Thyroid gland (tissue), 4 donors: ENCODE results near the gene EXOC4. TPM values are rescaled to one million over a fixed set of nuclear protein-coding genes. Genes with fewer than 3 reads are reported as not detected.

ENCODE experiments used
- DNase-seq, 2 donors: peaks; one replicate each; pipeline ENCODE4 v3.0.0-alpha.2; 2019
- H3K27ac ChIP-seq, 3 donors: fragments of 200-600 bp; sonication (generic); 1 replicate in 2 of 3; 2 replicates in 1 of 3; pipeline ENCODE4 v1.5.1; 2016 to 2019; ENCODE audit warnings: mild to moderate bottlenecking in 1 of 3, moderate library complexity in 1 of 3
- H3K27me3 ChIP-seq: fragments of 200-600 bp; sonication (generic); one replicate; pipeline ENCODE4 v1.5.1; 2019
- H3K36me3 ChIP-seq, 2 donors: fragments of 200-600 bp; sonication (generic); one replicate each; pipeline ENCODE4 v1.5.1; 2016 to 2019
- H3K4me1 ChIP-seq, 2 donors: fragments of 200-600 bp; sonication (generic); one replicate each; pipeline ENCODE4 v1.5.1; 2017 to 2019
- H3K4me3 ChIP-seq, 3 donors: fragments of 200-600 bp; sonication (generic); replicated peaks in 1 of 3; 1 replicate in 2 of 3; 2 replicates in 1 of 3; pipeline ENCODE4 v1.5.1; 2016; ENCODE audit warnings: mild to moderate bottlenecking in 1 of 3
- H3K9me3 ChIP-seq: fragments of 200-600 bp; sonication (generic); one replicate; pipeline ENCODE4 v1.5.1; 2017
- CTCF ChIP-seq, 6 experiments: fragments of 200-600 bp in 3 of 6; fragments of 450-650 bp in 3 of 6; sonication (generic) in 3 of 6; IDR thresholded peaks; one replicate each; pipeline ENCODE4 v1.5.1; 2016 to 2019; ENCODE audit warnings: antibody characterized with exemption in 6 of 6, mild to moderate bottlenecking in 2 of 6, inconsistent platforms in 1 of 6, moderate library complexity in 1 of 6
- POLR2A ChIP-seq, 2 donors: fragments of 450-650 bp; IDR thresholded peaks; one replicate each; pipeline ENCODE4 v1.6.1; 2017; ENCODE audit warnings: antibody characterized with exemption in 2 of 2, mild to moderate bottlenecking in 2 of 2, moderate library complexity in 1 of 2
- WGBS, 2 donors: methylation state at CpG; one replicate each; pipeline ENCODE4 v1.1.5; 2017; 5-methylcytosine and 5-hydroxymethylcytosine counted together
- intact Hi-C: fragments of 100-400 bp; cut with DNase I; formaldehyde crosslinking; loops from one replicate; pipeline ENCODE4 v1.15.1; 2023
- total RNA-seq, 4 donors: library from RNA; depleted of rRNA; stranded (reverse); fragments of >200 nt; gene quantifications; one replicate each; pipeline ENCODE4 v1.2.3, GENCODE V29; 2016

Gene EXOC4
- total RNA-seq, 4 donors from 2014 or later, result 74.0 to 116 (median 107) TPM

- TF ChIP-seq POLR2A (IDR thresholded peaks at IDR 0.05) (no peak), CTCF (IDR thresholded peaks at IDR 0.05) (no peak)
- H3K9me3 ChIP-seq, result no peaks in the 10 kb centered on the region
- no peaks in the 10 kb centered on the region for H3K27me3 ChIP-seq
- H3K27ac ChIP-seq, result no peak overlapping the region
- 74 to 78% methylated on average over 5 of the region's 5 CpGs for WGBS, 2 donors
- DNase-seq, result no peak
- intact Hi-C loops, result no loop called here
- no peak overlapping the region for H3K4me3 ChIP-seq
- H3K4me1 ChIP-seq, result no peaks in the 10 kb centered on the region
- no peaks in the 10 kb centered on the region for H3K36me3 ChIP-seq
These were observed 725.8 kb downstream of the EXOC4 start for GRCh38 chr7:133978502-133979295.

- WGBS, 2 donors, result 91 to 95% methylated on average over 1 of the region's 1 CpG
- intact Hi-C loops, result no loop called here
These were observed 727.9 kb downstream of the EXOC4 start for GRCh38 chr7:133980804-133981203.

GRCh38 chr7:133983685-133984419 is 731.0 kb downstream of the EXOC4 start:
- Histone ChIP-seq H3K36me3 (no peaks in the 10 kb centered on the region), H3K4me3 (no peak overlapping the region), H3K27ac (no peak overlapping the region), H3K9me3 (no peaks in the 10 kb centered on the region), H3K4me1 (no peaks in the 10 kb centered on the region), H3K27me3 (no peaks in the 10 kb centered on the region)
- intact Hi-C loops, result no loop called here
- WGBS, 2 donors, result 67 to 72% methylated on average over 6 of the region's 6 CpGs
- DNase-seq, result no peak
- no peak for TF ChIP-seq POLR2A (IDR thresholded peaks at IDR 0.05)
- no peak for TF ChIP-seq CTCF (IDR thresholded peaks at IDR 0.05)

More at GRCh38 chr7:133980804-133981203, 727.9 kb downstream of the EXOC4 start:
- no peak overlapping the region for H3K4me3 ChIP-seq
- no peak for TF ChIP-seq POLR2A (IDR thresholded peaks at IDR 0.05)
- DNase-seq, result no peak
- H3K4me1 ChIP-seq, result no peaks in the 10 kb centered on the region
- no peaks in the 10 kb centered on the region for H3K27me3 ChIP-seq
- no peak overlapping the region for H3K27ac ChIP-seq
- no peaks in the 10 kb centered on the region for H3K9me3 ChIP-seq
- no peaks in the 10 kb centered on the region for H3K36me3 ChIP-seq

GRCh38 chr7:133985300-133985699 is 732.4 kb downstream of the EXOC4 start:
- Histone ChIP-seq H3K4me1 (no peaks in the 10 kb centered on the region), H3K27ac (no peak overlapping the region), H3K36me3 (no peaks in the 10 kb centered on the region), H3K27me3 (no peaks in the 10 kb centered on the region), H3K9me3 (no peaks in the 10 kb centered on the region), H3K4me3 (no peak overlapping the region)
- 98% methylated on average over 1 of the region's 1 CpG for WGBS, 2 donors
- no peak for TF ChIP-seq POLR2A (IDR thresholded peaks at IDR 0.05)
- TF ChIP-seq CTCF (IDR thresholded peaks at IDR 0.05), result no peak
- DNase-seq, result no peak
- intact Hi-C loops, result no loop called here

GRCh38 chr7:133987582-133987981 is 734.7 kb downstream of the EXOC4 start:
- no peak for DNase-seq
- Histone ChIP-seq H3K4me3 (no peak overlapping the region), H3K27me3 (no peaks in the 10 kb centered on the region), H3K27ac (no peak overlapping the region), H3K9me3 (no peaks in the 10 kb centered on the region), H3K36me3 (no peaks in the 10 kb centered on the region), H3K4me1 (no peaks in the 10 kb centered on the region)
- TF ChIP-seq CTCF (IDR thresholded peaks at IDR 0.05) (no peak), POLR2A (IDR thresholded peaks at IDR 0.05) (no peak)
- WGBS, 2 donors, result 78 to 92% methylated on average over 2 of the region's 2 CpGs
- intact Hi-C loops, result no loop called here
